ENCODE measurements around the gene CASQ2.

GRCh38 chr1:115694805-115695204 is 73.7 kb downstream of the CASQ2 start:
- no peak for TF ChIP-seq CTCF (IDR thresholded peaks at IDR 0.05)
- TF ChIP-seq ZFX (IDR thresholded peaks at IDR 0.05; ENCODE audit: borderline replicate concordance) = no peak
